GM12801 (cell line): ENCODE data around the gene ANKRD50.

ENCODE experiments used
- TF ChIP-seq, protein P1 (sequence below): IDR thresholded peaks from one replicate; pipeline ENCODE4 v1.5.1; 2011; ENCODE audit warnings: control low read depth; ENCODE audit not compliant: insufficient read length; ENCODE audit errors: extremely low read depth

The ANKRD50 gene

DNA sequence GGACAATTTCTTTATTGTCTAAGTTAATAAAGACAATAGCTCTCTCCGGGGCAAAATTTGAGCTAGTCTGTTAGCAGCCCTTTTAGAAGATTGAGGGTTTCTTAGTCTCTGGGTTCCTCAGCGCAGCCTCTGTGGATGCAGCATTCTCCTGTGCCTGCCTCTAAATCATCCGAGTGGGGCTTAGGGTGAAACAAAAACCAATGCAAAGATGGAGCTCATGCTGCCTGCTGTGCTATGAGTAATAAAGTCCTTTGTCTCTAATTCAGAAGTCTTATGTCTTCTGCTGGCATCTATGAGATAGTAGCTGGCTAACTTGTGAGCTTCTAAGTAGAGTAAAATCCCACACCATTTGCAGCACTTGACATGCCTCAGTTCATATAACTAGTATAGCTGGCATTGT lies 67.9 kb downstream of the ANKRD50 start:
- TF ChIP-seq, protein P1, sequence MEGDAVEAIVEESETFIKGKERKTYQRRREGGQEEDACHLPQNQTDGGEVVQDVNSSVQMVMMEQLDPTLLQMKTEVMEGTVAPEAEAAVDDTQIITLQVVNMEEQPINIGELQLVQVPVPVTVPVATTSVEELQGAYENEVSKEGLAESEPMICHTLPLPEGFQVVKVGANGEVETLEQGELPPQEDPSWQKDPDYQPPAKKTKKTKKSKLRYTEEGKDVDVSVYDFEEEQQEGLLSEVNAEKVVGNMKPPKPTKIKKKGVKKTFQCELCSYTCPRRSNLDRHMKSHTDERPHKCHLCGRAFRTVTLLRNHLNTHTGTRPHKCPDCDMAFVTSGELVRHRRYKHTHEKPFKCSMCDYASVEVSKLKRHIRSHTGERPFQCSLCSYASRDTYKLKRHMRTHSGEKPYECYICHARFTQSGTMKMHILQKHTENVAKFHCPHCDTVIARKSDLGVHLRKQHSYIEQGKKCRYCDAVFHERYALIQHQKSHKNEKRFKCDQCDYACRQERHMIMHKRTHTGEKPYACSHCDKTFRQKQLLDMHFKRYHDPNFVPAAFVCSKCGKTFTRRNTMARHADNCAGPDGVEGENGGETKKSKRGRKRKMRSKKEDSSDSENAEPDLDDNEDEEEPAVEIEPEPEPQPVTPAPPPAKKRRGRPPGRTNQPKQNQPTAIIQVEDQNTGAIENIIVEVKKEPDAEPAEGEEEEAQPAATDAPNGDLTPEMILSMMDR = no peak

DNA sequence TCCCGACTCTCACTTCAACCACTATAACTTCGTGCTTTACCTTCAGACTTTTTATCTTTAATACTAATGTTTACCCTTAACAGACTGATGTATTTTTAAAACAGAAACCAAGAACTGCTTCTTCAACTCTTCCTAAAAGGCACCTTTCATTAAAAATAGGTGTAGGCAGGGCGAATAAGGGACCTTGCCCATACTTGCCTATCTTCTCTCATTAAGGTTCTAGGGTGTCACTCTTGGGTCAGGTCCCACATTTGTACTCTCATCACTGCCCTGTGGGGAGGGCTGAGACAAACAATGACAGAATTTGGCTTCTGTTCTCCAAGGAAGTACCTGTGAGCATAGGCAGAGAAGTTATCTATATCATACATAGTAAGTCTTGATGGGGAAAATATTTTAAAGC lies 69.7 kb downstream of the ANKRD50 start:
- TF ChIP-seq, protein P1 = no peak

DNA sequence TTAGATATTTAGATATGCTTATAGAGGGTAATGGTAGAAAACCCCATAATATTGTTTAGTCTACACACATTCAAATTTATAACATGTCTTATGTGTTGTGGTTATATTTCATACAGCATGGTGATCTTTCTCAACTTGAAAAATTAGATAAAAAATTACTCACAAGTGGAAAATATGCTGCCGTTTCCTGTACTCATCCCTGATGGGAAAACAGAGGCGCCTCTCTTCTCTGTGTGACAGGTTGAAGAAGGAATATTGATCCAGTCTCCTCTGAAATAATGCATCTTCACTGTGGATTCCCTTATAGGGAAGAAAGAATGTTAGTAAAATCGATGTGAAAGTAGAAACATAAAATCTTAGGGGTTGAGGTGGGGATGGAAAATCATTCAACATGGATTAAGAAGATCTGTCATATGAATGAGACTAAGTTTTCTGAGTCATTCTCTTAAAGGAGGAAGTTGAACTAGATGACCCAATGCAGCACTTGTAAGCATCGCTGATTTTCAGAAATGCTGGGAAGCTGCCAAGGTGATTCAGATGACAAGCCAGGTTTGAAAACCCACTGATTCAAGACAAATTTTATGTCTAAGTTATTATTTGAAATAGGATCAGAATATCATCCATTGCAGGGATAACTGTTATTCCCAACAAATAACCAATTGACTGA lies 70.7 kb downstream of the ANKRD50 start:
- TF ChIP-seq, protein P1 = no peak

DNA sequence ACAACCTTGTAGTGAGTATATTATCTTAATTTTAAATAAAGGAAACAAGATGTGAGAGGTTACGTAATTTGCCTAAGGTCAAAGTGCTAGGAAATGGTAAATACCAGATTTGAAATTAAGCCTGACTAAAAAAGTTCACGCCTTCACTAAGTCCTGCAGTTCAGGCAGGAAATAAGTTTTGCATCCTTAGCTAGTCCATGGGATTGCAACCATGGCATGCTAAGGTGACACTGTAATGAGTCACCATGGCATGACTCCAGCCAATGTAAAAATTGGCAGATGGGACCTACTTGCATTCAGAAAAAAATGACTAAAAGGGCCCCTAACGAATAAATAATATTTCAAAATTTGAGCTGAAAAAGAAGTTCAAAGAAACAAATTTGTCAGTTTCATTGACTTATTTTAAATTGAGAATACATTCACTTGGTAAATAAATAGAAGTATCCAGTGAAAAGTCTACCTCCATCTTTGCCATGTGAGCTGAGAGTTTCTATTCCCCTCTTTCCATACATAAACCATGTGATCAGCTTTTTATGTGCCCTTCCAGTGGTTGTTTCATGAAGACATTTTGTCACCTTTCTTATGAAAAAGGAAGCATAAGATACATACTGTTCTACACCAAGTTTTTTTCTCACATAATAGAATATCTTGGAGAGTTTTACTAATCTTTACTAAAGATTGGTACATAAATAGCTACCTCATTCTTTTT lies 72.4 kb downstream of the ANKRD50 start:
- TF ChIP-seq, protein P1 = no peak

DNA sequence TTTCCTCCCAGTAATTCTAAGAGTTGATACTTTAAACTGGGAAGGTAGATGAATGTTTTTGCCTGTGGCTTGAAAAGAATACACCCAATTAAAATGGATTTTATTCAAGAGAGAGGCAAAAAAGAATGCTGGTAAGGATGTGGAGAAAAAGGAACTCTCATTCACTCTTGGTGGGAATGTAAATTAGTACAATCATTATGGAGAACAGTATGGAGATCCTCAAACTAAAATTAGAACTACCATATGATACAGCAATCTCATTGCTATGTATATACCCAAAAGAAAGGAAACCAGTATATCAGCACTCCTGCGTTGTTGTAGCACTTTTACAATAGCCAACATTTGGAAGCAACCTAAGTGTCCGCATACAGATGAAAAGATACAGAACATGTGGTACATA lies 75.2 kb downstream of the ANKRD50 start:
- TF ChIP-seq, protein P1 = no peak

DNA sequence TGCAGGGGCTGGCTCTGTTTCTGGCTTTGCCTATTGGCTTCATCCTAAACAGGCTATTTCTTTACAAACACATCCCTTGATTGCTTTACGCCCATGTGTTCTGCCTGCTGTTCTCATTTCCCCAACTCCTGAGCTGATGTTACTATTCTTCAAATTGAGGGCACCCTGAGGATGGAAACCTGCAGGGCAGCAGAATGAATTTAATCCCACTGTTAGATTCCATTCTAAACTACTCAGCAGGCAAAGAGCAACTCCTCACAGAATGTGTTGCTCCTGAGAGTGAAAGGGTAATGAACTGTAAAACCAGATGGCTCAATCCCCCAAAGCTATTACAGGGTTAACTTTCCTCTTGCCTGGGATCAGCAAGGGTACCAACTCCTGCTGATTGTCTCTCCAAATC lies 75.7 kb downstream of the ANKRD50 start:
- TF ChIP-seq, protein P1 = no peak

DNA sequence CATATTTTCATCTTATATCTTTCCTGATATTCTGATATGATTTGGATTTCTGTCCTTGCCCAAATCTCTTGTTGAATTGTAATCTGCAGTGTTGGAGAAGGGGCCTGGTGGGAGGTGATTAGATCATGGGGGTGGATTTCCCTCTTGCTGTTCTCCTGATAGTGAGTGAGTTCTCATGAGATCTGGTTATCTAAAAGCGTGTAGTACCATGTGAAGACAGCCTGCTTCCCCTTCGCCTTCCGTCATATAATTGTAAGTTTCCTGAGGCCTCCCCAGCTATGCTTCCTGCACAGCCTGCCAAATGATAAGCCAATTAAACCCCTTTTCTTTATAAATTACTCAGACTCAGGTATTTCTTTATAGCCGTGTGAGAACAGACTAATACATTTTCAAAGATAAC lies 77.2 kb downstream of the ANKRD50 start:
- TF ChIP-seq, protein P1 = no peak
